Measurements from ENCODE around the gene COL6A2.
"Not testable (repeated sequence)": the region's sequence is repeated elsewhere in the genome, so short reads cannot be mapped to it uniquely, and the experiment has no call there.

COL6A2 gene

DNA sequence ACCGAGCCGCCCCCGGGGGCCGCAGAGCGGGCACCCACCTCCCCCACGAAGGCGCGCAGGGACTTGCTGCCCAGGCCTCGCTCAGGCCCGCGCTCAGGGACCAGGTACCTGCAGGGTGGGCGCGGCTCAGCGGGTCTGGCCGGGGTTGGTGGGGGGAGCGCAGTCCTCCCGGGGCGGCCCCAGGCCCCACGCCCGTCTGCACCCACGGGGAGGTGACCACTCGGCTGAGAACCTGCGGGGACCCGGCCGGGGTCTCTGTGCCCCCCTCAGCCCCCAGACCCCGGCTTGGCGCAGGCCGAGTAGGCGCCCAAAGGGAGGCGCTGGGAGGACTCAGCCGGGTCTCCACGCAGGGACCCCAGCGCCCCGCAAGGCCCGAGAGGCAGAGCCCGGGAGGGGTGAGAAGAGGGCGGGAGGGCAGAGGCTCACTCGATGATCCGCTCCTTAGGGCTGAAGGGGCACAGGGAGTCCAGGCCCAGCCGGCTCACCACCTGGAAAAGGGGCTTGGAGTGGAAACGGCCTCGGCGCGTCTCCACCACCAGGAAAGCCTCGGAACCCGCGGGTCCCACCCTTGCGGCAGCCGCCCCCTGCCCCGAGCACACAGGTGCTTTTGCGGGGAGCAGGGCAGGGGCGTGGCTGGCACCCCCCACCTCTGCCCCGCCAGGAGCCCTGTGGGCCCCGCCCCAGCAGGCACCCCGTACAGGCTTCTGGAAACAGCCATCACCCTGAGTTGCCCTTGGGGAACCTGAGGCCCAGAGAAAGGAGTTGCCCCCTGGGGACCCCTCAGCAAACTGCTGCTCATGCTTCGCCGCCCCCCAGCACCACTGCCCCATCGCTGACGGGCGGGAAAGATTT lies 48.2 kb downstream of the COL6A2 start:
- no peak overlapping the region for H4K8ac ChIP-seq (ENCODE audit: low read length)
- WGBS, result 95% methylated on average over 60 of the region's 60 CpGs
- H2BK5ac ChIP-seq (ENCODE audit: low read depth, low read length, poor library complexity, severe bottlenecking), result no peak overlapping the region
- no peak overlapping the region for H2BK15ac ChIP-seq (ENCODE audit: low read depth, poor library complexity, severe bottlenecking)
- H3K4ac ChIP-seq (ENCODE audit: low read depth in 1 of 2, low read length in 2 of 2), result no peak overlapping the region
- H3K4me3 ChIP-seq (ENCODE audit: insufficient read depth in 1 of 2, low read depth in 1 of 2, low read length in 2 of 2), result no peak overlapping the region
- H3K4me2 ChIP-seq (ENCODE audit: low read length, poor library complexity, severe bottlenecking), result no peak overlapping the region
- H2BK120ac ChIP-seq (ENCODE audit: low read depth, low read length), result no peak overlapping the region
- no peaks in the 10 kb centered on the region for H3K79me1 ChIP-seq (replicated peaks; ENCODE audit: low read length, poor library complexity, severe bottlenecking)
- H2BK12ac ChIP-seq (ENCODE audit: low read length in 2 of 2), result peak overlapping the region in 1 of 2 experiments; percentile 31
- H3K18ac ChIP-seq (ENCODE audit: low read depth in 1 of 2, low read length in 2 of 2), result no peak overlapping the region
- H2AK5ac ChIP-seq (ENCODE audit: low read length, severe bottlenecking), result no peak overlapping the region
- H3K4me1 ChIP-seq (ENCODE audit: control insufficient read depth, insufficient read depth, low read depth, low read length), result peaks cover 17% of the 10 kb centered on the region
- no peak overlapping the region for H3K27ac ChIP-seq (ENCODE audit: low read length, poor library complexity, severe bottlenecking)
- no peaks in the 10 kb centered on the region for H3K36me3 ChIP-seq (ENCODE audit: control insufficient read depth in 1 of 2, insufficient read depth in 2 of 2, low read depth in 1 of 2, low read length in 2 of 2)
- no peak for DNase-seq
- no peaks in the 10 kb centered on the region for H3K9me3 ChIP-seq (ENCODE audit: control insufficient read depth, low read length)
- peaks cover 9 to 16% of the 10 kb centered on the region in 2 experiments for H3K27me3 ChIP-seq (ENCODE audit: control insufficient read depth in 1 of 2, insufficient read depth in 1 of 2, low read length in 2 of 2)
- H3K23ac ChIP-seq (ENCODE audit: low read length in 2 of 2), result no peak overlapping the region
- H3K14ac ChIP-seq (ENCODE audit: low read length in 2 of 2), result no peak overlapping the region
- peak overlapping the region; percentile 0 for H4K91ac ChIP-seq (ENCODE audit: low read length)
- no peak overlapping the region for H3K9ac ChIP-seq (ENCODE audit: low read length)
- no peak overlapping the region for H2AFZ ChIP-seq (ENCODE audit: low read depth, low read length)

DNA sequence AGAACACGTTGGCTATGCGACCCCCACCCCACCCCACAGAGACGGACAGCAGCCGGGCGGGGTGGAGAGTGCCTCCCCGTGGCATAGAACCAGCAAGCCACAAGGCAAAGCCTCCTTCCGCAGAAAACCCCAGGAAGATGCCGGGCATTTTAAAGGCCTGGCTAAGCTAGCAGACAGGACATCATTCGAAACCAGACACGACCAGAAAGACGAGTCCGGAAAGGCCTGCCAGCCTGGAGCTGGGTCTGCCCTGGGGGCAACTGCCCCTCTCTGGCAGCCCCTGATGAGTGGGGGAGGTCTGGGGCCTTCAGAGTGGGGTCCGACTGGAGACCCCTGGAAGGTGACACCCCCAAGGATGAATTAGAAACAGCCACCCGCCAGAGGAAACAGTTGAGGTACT lies 48.9 kb downstream of the COL6A2 start:
- H3K27me3 ChIP-seq (ENCODE audit: control insufficient read depth in 1 of 2, insufficient read depth in 1 of 2, low read length in 2 of 2), result peaks cover 6 to 16% of the 10 kb centered on the region in 2 experiments
- H2BK12ac ChIP-seq (ENCODE audit: low read length in 2 of 2), result no peak overlapping the region
- no peak for DNase-seq
- 68% methylated on average over 14 of the region's 14 CpGs for WGBS
- no peak overlapping the region for H3K14ac ChIP-seq (ENCODE audit: low read length in 2 of 2)
- H3K4me2 ChIP-seq (ENCODE audit: low read length, poor library complexity, severe bottlenecking), result no peak overlapping the region
- H2AFZ ChIP-seq (ENCODE audit: low read depth, low read length), result no peak overlapping the region
- H3K18ac ChIP-seq (ENCODE audit: low read depth in 1 of 2, low read length in 2 of 2), result no peak overlapping the region
- H2BK15ac ChIP-seq (ENCODE audit: low read depth, poor library complexity, severe bottlenecking), result no peak overlapping the region
- no peak overlapping the region for H3K27ac ChIP-seq (ENCODE audit: low read length, poor library complexity, severe bottlenecking)
- no peak overlapping the region for H2BK120ac ChIP-seq (ENCODE audit: low read depth, low read length)
- H4K8ac ChIP-seq (ENCODE audit: low read length), result no peak overlapping the region
- peaks cover 17% of the 10 kb centered on the region for H3K4me1 ChIP-seq (ENCODE audit: control insufficient read depth, insufficient read depth, low read depth, low read length)
- no peak overlapping the region for H3K4ac ChIP-seq (ENCODE audit: low read depth in 1 of 2, low read length in 2 of 2)
- no peak overlapping the region for H4K91ac ChIP-seq (ENCODE audit: low read length)
- H3K4me3 ChIP-seq (ENCODE audit: insufficient read depth in 1 of 2, low read depth in 1 of 2, low read length in 2 of 2), result no peak overlapping the region
- no peak overlapping the region for H2AK5ac ChIP-seq (ENCODE audit: low read length, severe bottlenecking)
- no peaks in the 10 kb centered on the region for H3K79me1 ChIP-seq (replicated peaks; ENCODE audit: low read length, poor library complexity, severe bottlenecking)
- no peak overlapping the region for H2BK5ac ChIP-seq (ENCODE audit: low read depth, low read length, poor library complexity, severe bottlenecking)
- H3K9ac ChIP-seq (ENCODE audit: low read length), result no peak overlapping the region
- H3K9me3 ChIP-seq (ENCODE audit: control insufficient read depth, low read length), result no peaks in the 10 kb centered on the region
- no peak overlapping the region for H3K23ac ChIP-seq (ENCODE audit: low read length in 2 of 2)
- H3K36me3 ChIP-seq (ENCODE audit: control insufficient read depth in 1 of 2, insufficient read depth in 2 of 2, low read depth in 1 of 2, low read length in 2 of 2), result no peaks in the 10 kb centered on the region

DNA sequence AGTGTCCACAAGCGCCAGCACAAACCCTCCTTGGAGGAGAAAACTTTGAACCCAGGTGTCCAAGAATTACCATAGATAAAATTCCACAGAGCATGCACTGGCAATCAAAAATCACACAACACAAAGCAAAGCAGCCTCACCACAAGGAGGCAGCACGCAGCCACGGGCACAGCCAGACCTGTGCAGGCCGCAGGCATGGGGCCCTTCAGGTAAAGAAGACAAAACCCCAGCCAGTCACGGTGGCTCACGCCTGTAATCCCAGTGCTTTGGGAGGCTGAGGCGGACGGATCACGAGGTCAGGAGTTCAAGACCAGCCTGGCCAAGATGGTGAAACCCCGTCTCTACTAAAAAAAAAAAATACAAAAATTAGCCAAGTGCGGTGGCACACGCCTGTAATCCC lies 49.5 kb downstream of the COL6A2 start:
- not testable (repeated sequence) for DNase-seq; H2BK5ac ChIP-seq (ENCODE audit: low read depth, low read length, poor library complexity, severe bottlenecking); H3K4me2 ChIP-seq (ENCODE audit: low read length, poor library complexity, severe bottlenecking); H3K9ac ChIP-seq (ENCODE audit: low read length); H3K9me3 ChIP-seq (ENCODE audit: control insufficient read depth, low read length); H3K36me3 ChIP-seq (ENCODE audit: control insufficient read depth in 1 of 2, insufficient read depth in 2 of 2, low read depth in 1 of 2, low read length in 2 of 2); H4K8ac ChIP-seq (ENCODE audit: low read length); H2AFZ ChIP-seq (ENCODE audit: low read depth, low read length); H2BK15ac ChIP-seq (ENCODE audit: low read depth, poor library complexity, severe bottlenecking); H3K27ac ChIP-seq (ENCODE audit: low read length, poor library complexity, severe bottlenecking); H4K91ac ChIP-seq (ENCODE audit: low read length); H3K4me3 ChIP-seq (ENCODE audit: insufficient read depth in 1 of 2, low read depth in 1 of 2, low read length in 2 of 2); H3K79me1 ChIP-seq (replicated peaks; ENCODE audit: low read length, poor library complexity, severe bottlenecking); H3K4ac ChIP-seq (ENCODE audit: low read depth in 1 of 2, low read length in 2 of 2); H3K23ac ChIP-seq (ENCODE audit: low read length in 2 of 2); H3K14ac ChIP-seq (ENCODE audit: low read length in 2 of 2); H2AK5ac ChIP-seq (ENCODE audit: low read length, severe bottlenecking); H2BK120ac ChIP-seq (ENCODE audit: low read depth, low read length)
- Histone ChIP-seq H3K27me3 (ENCODE audit: control insufficient read depth in 1 of 2, insufficient read depth in 1 of 2, low read length in 2 of 2) (peaks cover under 1 to 16% of the 10 kb centered on the region in 2 experiments), H3K18ac (ENCODE audit: low read depth in 1 of 2, low read length in 2 of 2) (peak overlapping the region in 1 of 2 experiments; percentile 0), H3K4me1 (ENCODE audit: control insufficient read depth, insufficient read depth, low read depth, low read length) (peaks cover 17% of the 10 kb centered on the region), H2BK12ac (ENCODE audit: low read length in 2 of 2) (peak overlapping the region in 1 of 2 experiments; percentile 6)
- WGBS, result 88% methylated on average over 12 of the region's 12 CpGs

DNA sequence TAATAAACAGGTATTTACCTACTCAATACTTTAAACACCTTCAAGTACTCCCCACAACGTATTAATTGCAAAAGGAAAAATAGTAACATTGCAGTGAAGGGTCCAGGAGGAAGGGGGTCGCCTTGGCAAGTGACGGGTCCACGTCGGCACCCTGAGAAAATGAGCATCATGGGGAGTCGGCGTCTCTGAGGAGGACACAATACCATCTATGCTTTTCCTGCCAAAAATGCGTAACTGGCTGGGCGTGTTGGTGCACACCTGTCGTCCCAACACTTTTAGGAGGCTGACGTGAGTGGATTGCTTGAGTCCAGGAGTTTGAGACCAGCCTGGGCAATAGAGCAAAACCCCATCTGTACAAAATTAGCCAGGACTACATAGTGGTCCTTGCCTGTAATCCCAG lies 50.2 kb downstream of the COL6A2 start:
- H2BK120ac ChIP-seq (ENCODE audit: low read depth, low read length), result no peak overlapping the region
- H3K9ac ChIP-seq (ENCODE audit: low read length), result no peak overlapping the region
- no peak overlapping the region for H3K18ac ChIP-seq (ENCODE audit: low read depth in 1 of 2, low read length in 2 of 2)
- H3K27ac ChIP-seq (ENCODE audit: low read length, poor library complexity, severe bottlenecking), result no peak overlapping the region
- no peak overlapping the region for H4K8ac ChIP-seq (ENCODE audit: low read length)
- no peak overlapping the region for H3K14ac ChIP-seq (ENCODE audit: low read length in 2 of 2)
- no peak overlapping the region for H3K23ac ChIP-seq (ENCODE audit: low read length in 2 of 2)
- DNase-seq, result no peak
- no peak overlapping the region for H2BK15ac ChIP-seq (ENCODE audit: low read depth, poor library complexity, severe bottlenecking)
- H3K4me1 ChIP-seq (ENCODE audit: control insufficient read depth, insufficient read depth, low read depth, low read length), result peaks cover 19% of the 10 kb centered on the region
- no peak overlapping the region for H2AK5ac ChIP-seq (ENCODE audit: low read length, severe bottlenecking)
- H4K91ac ChIP-seq (ENCODE audit: low read length), result no peak overlapping the region
- no peak overlapping the region for H2AFZ ChIP-seq (ENCODE audit: low read depth, low read length)
- H2BK12ac ChIP-seq (ENCODE audit: low read length in 2 of 2), result no peak overlapping the region
- H2BK5ac ChIP-seq (ENCODE audit: low read depth, low read length, poor library complexity, severe bottlenecking), result no peak overlapping the region
- H3K9me3 ChIP-seq (ENCODE audit: control insufficient read depth, low read length), result no peaks in the 10 kb centered on the region
- H3K79me1 ChIP-seq (replicated peaks; ENCODE audit: low read length, poor library complexity, severe bottlenecking), result no peaks in the 10 kb centered on the region
- H3K36me3 ChIP-seq (ENCODE audit: control insufficient read depth in 1 of 2, insufficient read depth in 2 of 2, low read depth in 1 of 2, low read length in 2 of 2), result no peaks in the 10 kb centered on the region
- WGBS, result 92% methylated on average over 11 of the region's 11 CpGs
- H3K4me3 ChIP-seq (ENCODE audit: insufficient read depth in 1 of 2, low read depth in 1 of 2, low read length in 2 of 2), result no peak overlapping the region
- H3K27me3 ChIP-seq (ENCODE audit: control insufficient read depth in 1 of 2, insufficient read depth in 1 of 2, low read length in 2 of 2), result peaks cover 0 to 16% of the 10 kb centered on the region in 2 experiments
- no peak overlapping the region for H3K4me2 ChIP-seq (ENCODE audit: low read length, poor library complexity, severe bottlenecking)
- H3K4ac ChIP-seq (ENCODE audit: low read depth in 1 of 2, low read length in 2 of 2), result no peak overlapping the region

Data from mesenchymal stem cell (in vitro differentiated cells and primary cell).